Nephron progenitor cell (in vitro differentiated cells): ENCODE measurements around the gene PNPLA7.
A peak's percentile ranks its signal among the peaks of the same experiment; 100 is the strongest.
"Not testable (repeated sequence)": the region's sequence is repeated elsewhere in the genome, so short reads cannot be mapped to it uniquely, and the experiment has no call there.

Experiments
- DNase-seq: peaks from one replicate; pipeline ENCODE4 v3.0.0; 2021
- H3K27ac Mint-ChIP-seq: 2 replicates; pipeline ENCODE4 v1.8.0; 2021; ENCODE audit warnings: mild to moderate bottlenecking, moderate library complexity, mixed read lengths
- H3K27me3 Mint-ChIP-seq: 2 replicates; pipeline ENCODE4 v1.8.0; 2021; ENCODE audit warnings: mild to moderate bottlenecking, low read depth, mixed read lengths; ENCODE audit not compliant: poor library complexity
- H3K36me3 Mint-ChIP-seq: 2 replicates; pipeline ENCODE4 v1.8.0; 2021; ENCODE audit warnings: low read depth, mixed read lengths
- H3K4me1 Mint-ChIP-seq: 2 replicates; pipeline ENCODE4 v1.8.0; 2021; ENCODE audit warnings: mixed read lengths
- H3K4me3 Mint-ChIP-seq: 2 replicates; pipeline ENCODE4 v1.8.0; 2021; ENCODE audit warnings: mild to moderate bottlenecking, moderate library complexity, mixed read lengths
- H3K9me3 Mint-ChIP-seq: 2 replicates; pipeline ENCODE4 v1.8.0; 2021; ENCODE audit warnings: mild to moderate bottlenecking, moderate library complexity, mixed read lengths
- CTCF ChIP-seq: fragments of 200-600 bp; sonication (generic); IDR thresholded peaks from 2 replicates; pipeline ENCODE4 v1.5.0; 2021; ENCODE audit warnings: antibody characterized with exemption

Gene PNPLA7

GRCh38 chr9:137514691-137515337, 35.4 kb downstream of the PNPLA7 start:
- no peak for DNase-seq
- Mint-ChIP-seq H3K36me3 (no peaks in the 10 kb centered on the region), H3K4me3 (no peak overlapping the region), H3K27me3 (peaks cover 4% of the 10 kb centered on the region), H3K27ac (no peak overlapping the region), H3K9me3 (peaks cover 18% of the 10 kb centered on the region), H3K4me1 (no peaks in the 10 kb centered on the region)
- TF ChIP-seq CTCF = no peak

GRCh38 chr9:137513801-137514570, 36.2 kb downstream of the PNPLA7 start:
- DNase-seq, H3K4me3 Mint-ChIP-seq, H3K27me3 Mint-ChIP-seq, H3K36me3 Mint-ChIP-seq, H3K4me1 Mint-ChIP-seq: not testable (repeated sequence)
- peaks cover 20% of the 10 kb centered on the region for H3K9me3 Mint-ChIP-seq
- peak overlapping the region; percentile 42 for H3K27ac Mint-ChIP-seq

GRCh38 chr9:137513136-137513535, 37.1 kb downstream of the PNPLA7 start:
- not testable (repeated sequence) for H3K4me1 Mint-ChIP-seq, DNase-seq, H3K36me3 Mint-ChIP-seq, H3K4me3 Mint-ChIP-seq, H3K27ac Mint-ChIP-seq, H3K27me3 Mint-ChIP-seq
- H3K9me3 Mint-ChIP-seq = peaks cover 23% of the 10 kb centered on the region

GRCh38 chr9:137511758-137512463, 38.3 kb downstream of the PNPLA7 start:
- Mint-ChIP-seq H3K4me3 (no peak overlapping the region), H3K27ac (no peak overlapping the region), H3K27me3 (peaks cover 8% of the 10 kb centered on the region), H3K36me3 (peaks cover 10% of the 10 kb centered on the region), H3K4me1 (no peaks in the 10 kb centered on the region), H3K9me3 (peaks cover 23% of the 10 kb centered on the region)
- DNase-seq = no peak
- no peak for TF ChIP-seq CTCF

GRCh38 chr9:137511126-137511525, 39.1 kb downstream of the PNPLA7 start:
- H3K36me3 Mint-ChIP-seq, H3K4me3 Mint-ChIP-seq, H3K27ac Mint-ChIP-seq, H3K4me1 Mint-ChIP-seq, DNase-seq: not testable (repeated sequence)
- peaks cover 29% of the 10 kb centered on the region for H3K9me3 Mint-ChIP-seq
- H3K27me3 Mint-ChIP-seq = peaks cover 10% of the 10 kb centered on the region

GRCh38 chr9:137509198-137509597, 41.0 kb downstream of the PNPLA7 start:
- Mint-ChIP-seq H3K27me3 (peaks cover 13% of the 10 kb centered on the region), H3K9me3 (peaks cover 34% of the 10 kb centered on the region), H3K4me1 (no peaks in the 10 kb centered on the region), H3K27ac (no peak overlapping the region), H3K36me3 (peaks cover 10% of the 10 kb centered on the region), H3K4me3 (no peak overlapping the region)
- TF ChIP-seq CTCF = no peak
- no peak for DNase-seq

GRCh38 chr9:137506702-137507171, 43.5 kb downstream of the PNPLA7 start:
- no peak for TF ChIP-seq CTCF
- H3K4me3 Mint-ChIP-seq = no peak overlapping the region
- H3K36me3 Mint-ChIP-seq = peaks cover 22% of the 10 kb centered on the region
- H3K27me3 Mint-ChIP-seq = peaks cover 32% of the 10 kb centered on the region
- peaks cover 51% of the 10 kb centered on the region for H3K9me3 Mint-ChIP-seq
- no peaks in the 10 kb centered on the region for H3K4me1 Mint-ChIP-seq
- no peak for DNase-seq
- no peak overlapping the region for H3K27ac Mint-ChIP-seq
